Neural cell (in vitro differentiated cells): ENCODE measurements around the gene DCXR. TPM values are rescaled to one million over a fixed set of nuclear protein-coding genes. Genes with fewer than 3 reads are reported as not detected.

ENCODE experiments used
- H2AFZ ChIP-seq: fragments of 200-600, 300-800 bp; sonication (generic), shearing (Covaris generic); 2 replicates; pipeline ENCODE4 v1.6.0; 2014; ENCODE audit warnings: low read depth, mild to moderate bottlenecking, antibody characterized with exemption, low read length, moderate library complexity
- H3F3A ChIP-seq: fragments of 200-600 bp; shearing (Covaris generic); 2 replicates; pipeline ENCODE4 v1.6.1; 2016; ENCODE audit warnings: mild to moderate bottlenecking, moderate library complexity, mixed read lengths, antibody characterized with exemption, low read length; ENCODE audit not compliant: insufficient read depth, poor library complexity, severe bottlenecking
- H3K27ac ChIP-seq: fragments of 200-600, 300-800 bp; sonication (generic), shearing (Covaris generic); 2 replicates; pipeline ENCODE4 v1.5.1; 2014; ENCODE audit warnings: mild to moderate bottlenecking, low read length, moderate library complexity
- H3K27me3 ChIP-seq: fragments of 300-800, 200-600 bp; sonication (generic), shearing (Covaris generic); 2 replicates; pipeline ENCODE4 v1.6.0; 2014; ENCODE audit warnings: mild to moderate bottlenecking, low read depth, low read length, moderate library complexity; ENCODE audit not compliant: insufficient read depth
- H3K36me3 ChIP-seq: fragments of 300-800, 200-600 bp; sonication (generic), shearing (Covaris generic); 2 replicates; pipeline ENCODE4 v1.5.1; 2014; ENCODE audit warnings: mild to moderate bottlenecking, antibody characterized with exemption, low read length, moderate library complexity; ENCODE audit not compliant: insufficient read depth
- H3K4me2 ChIP-seq: fragments of 300-800, 200-600 bp; sonication (generic), shearing (Covaris generic); 2 replicates; pipeline ENCODE4 v1.6.0; 2014; ENCODE audit warnings: mild to moderate bottlenecking, low read length
- H3K4me3 ChIP-seq: fragments of 300-800, 200-600 bp; sonication (generic), shearing (Covaris generic); 2 replicates; pipeline ENCODE4 v1.5.1; 2014; ENCODE audit warnings: mild to moderate bottlenecking, low read length, moderate library complexity
- H3K79me2 ChIP-seq: fragments of 200-600 bp; shearing (Covaris generic); replicated peaks from 2 replicates; pipeline ENCODE4 v1.6.0; 2014; ENCODE audit warnings: mild to moderate bottlenecking, low read length, moderate library complexity; ENCODE audit not compliant: insufficient read depth
- H3K9ac ChIP-seq: fragments of 300-800, 200-600 bp; sonication (generic), shearing (Covaris generic); 2 replicates; pipeline ENCODE4 v1.6.1; 2016; ENCODE audit warnings: mild to moderate bottlenecking, low read length, mixed read lengths
- H3K9me2 ChIP-seq: fragments of 200-600 bp; shearing (Covaris generic); 2 replicates; pipeline ENCODE4 v1.6.1; 2016; ENCODE audit warnings: mild to moderate bottlenecking, low read length, mixed read lengths; ENCODE audit not compliant: insufficient read depth
- H3K9me3 ChIP-seq: fragments of 200-600, 300-800 bp; sonication (generic), shearing (Covaris generic); 2 replicates; pipeline ENCODE4 v1.6.1; 2016; ENCODE audit warnings: mild to moderate bottlenecking, mixed run types, low read length, moderate library complexity, mixed read lengths
- H4K20me1 ChIP-seq: fragments of 200-600 bp; shearing (Covaris generic); 2 replicates; pipeline ENCODE4 v1.6.1; 2016; ENCODE audit warnings: mild to moderate bottlenecking, mixed run types; ENCODE audit not compliant: insufficient read depth
- CTCF ChIP-seq: fragments of 450-650 bp; IDR thresholded peaks from 2 replicates; pipeline ENCODE4 v1.5.1; 2014; ENCODE audit warnings: antibody characterized with exemption, mild to moderate bottlenecking, moderate library complexity; ENCODE audit not compliant: poor library complexity, severe bottlenecking
- EP300 ChIP-seq: fragments of 450-650 bp; conservative IDR thresholded peaks from 2 replicates; pipeline ENCODE4 v1.6.1; 2014; ENCODE audit warnings: antibody characterized with exemption, mild to moderate bottlenecking, moderate library complexity; ENCODE audit not compliant: poor library complexity, severe bottlenecking
- EZH2 ChIP-seq: fragments of 200-600, 300-800 bp; shearing (Covaris generic), sonication (generic); IDR thresholded peaks from 2 replicates; pipeline ENCODE4 v1.6.1; 2014; ENCODE audit warnings: antibody characterized with exemption, low read length, borderline replicate concordance, mild to moderate bottlenecking; ENCODE audit not compliant: insufficient read depth, poor library complexity, severe bottlenecking
- MXI1 ChIP-seq: fragments of 450-650 bp; conservative IDR thresholded peaks from 2 replicates; pipeline ENCODE4 v1.6.1; 2014; ENCODE audit warnings: antibody characterized with exemption, mild to moderate bottlenecking; ENCODE audit not compliant: poor library complexity, severe bottlenecking
- POLR2AphosphoS5 ChIP-seq: IDR thresholded peaks from 2 replicates; pipeline ENCODE4 v1.6.1; 2012
- RAD21 ChIP-seq: fragments of 450-650 bp; conservative IDR thresholded peaks from 2 replicates; pipeline ENCODE4 v1.6.1; 2014; ENCODE audit warnings: antibody characterized with exemption, mild to moderate bottlenecking, moderate library complexity
- SMC3 ChIP-seq: fragments of 450-650 bp; conservative IDR thresholded peaks from 2 replicates; pipeline ENCODE4 v1.6.1; 2014; ENCODE audit warnings: antibody characterized with exemption, mild to moderate bottlenecking, moderate library complexity; ENCODE audit not compliant: poor library complexity
- TAF1 ChIP-seq: IDR thresholded peaks from 2 replicates; pipeline ENCODE4 v1.6.1; 2012; ENCODE audit warnings: low read depth
- polyA plus RNA-seq: library from polyadenylated mRNA; depleted of rRNA; stranded (reverse); fragments of >200 nt; gene quantifications from 2 replicates; pipeline ENCODE4 v1.2.3, GENCODE V29; 2014
- TF ChIP-seq, protein P1 (sequence below): IDR thresholded peaks from 2 replicates; pipeline ENCODE4 v1.6.1; 2012; ENCODE audit warnings: borderline replicate concordance

DCXR gene
- polyA plus RNA-seq, 1 donor from 2014 or later: 129 TPM

GRCh38 chr17:82021107-82021899 is 16.2 kb downstream of the DCXR start:
- peak overlapping the region; percentile 62 for H3K4me2 ChIP-seq
- H3F3A ChIP-seq: no peaks in the 10 kb centered on the region
- H3K36me3 ChIP-seq: no peaks in the 10 kb centered on the region
- no peak overlapping the region for H2AFZ ChIP-seq
- H3K9ac ChIP-seq: peak overlapping the region; percentile 77
- peak overlapping the region; percentile 96 for H3K4me3 ChIP-seq
- H3K27me3 ChIP-seq: no peaks in the 10 kb centered on the region
- H4K20me1 ChIP-seq: no peaks in the 10 kb centered on the region
- H3K9me3 ChIP-seq: no peaks in the 10 kb centered on the region
- H3K27ac ChIP-seq: no peak overlapping the region
- H3K79me2 ChIP-seq: peaks cover 11% of the 10 kb centered on the region
- H3K9me2 ChIP-seq: no peaks in the 10 kb centered on the region
- TF ChIP-seq MXI1 (no peak), RAD21 (peak; percentile 76), POLR2AphosphoS5 (no peak), EZH2 (no peak), EP300 (no peak), SMC3 (peak; percentile 74), TAF1 (no peak), CTCF (peak; percentile 72)
- TF ChIP-seq, protein P1, sequence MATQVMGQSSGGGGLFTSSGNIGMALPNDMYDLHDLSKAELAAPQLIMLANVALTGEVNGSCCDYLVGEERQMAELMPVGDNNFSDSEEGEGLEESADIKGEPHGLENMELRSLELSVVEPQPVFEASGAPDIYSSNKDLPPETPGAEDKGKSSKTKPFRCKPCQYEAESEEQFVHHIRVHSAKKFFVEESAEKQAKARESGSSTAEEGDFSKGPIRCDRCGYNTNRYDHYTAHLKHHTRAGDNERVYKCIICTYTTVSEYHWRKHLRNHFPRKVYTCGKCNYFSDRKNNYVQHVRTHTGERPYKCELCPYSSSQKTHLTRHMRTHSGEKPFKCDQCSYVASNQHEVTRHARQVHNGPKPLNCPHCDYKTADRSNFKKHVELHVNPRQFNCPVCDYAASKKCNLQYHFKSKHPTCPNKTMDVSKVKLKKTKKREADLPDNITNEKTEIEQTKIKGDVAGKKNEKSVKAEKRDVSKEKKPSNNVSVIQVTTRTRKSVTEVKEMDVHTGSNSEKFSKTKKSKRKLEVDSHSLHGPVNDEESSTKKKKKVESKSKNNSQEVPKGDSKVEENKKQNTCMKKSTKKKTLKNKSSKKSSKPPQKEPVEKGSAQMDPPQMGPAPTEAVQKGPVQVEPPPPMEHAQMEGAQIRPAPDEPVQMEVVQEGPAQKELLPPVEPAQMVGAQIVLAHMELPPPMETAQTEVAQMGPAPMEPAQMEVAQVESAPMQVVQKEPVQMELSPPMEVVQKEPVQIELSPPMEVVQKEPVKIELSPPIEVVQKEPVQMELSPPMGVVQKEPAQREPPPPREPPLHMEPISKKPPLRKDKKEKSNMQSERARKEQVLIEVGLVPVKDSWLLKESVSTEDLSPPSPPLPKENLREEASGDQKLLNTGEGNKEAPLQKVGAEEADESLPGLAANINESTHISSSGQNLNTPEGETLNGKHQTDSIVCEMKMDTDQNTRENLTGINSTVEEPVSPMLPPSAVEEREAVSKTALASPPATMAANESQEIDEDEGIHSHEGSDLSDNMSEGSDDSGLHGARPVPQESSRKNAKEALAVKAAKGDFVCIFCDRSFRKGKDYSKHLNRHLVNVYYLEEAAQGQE: no peak

DNA sequence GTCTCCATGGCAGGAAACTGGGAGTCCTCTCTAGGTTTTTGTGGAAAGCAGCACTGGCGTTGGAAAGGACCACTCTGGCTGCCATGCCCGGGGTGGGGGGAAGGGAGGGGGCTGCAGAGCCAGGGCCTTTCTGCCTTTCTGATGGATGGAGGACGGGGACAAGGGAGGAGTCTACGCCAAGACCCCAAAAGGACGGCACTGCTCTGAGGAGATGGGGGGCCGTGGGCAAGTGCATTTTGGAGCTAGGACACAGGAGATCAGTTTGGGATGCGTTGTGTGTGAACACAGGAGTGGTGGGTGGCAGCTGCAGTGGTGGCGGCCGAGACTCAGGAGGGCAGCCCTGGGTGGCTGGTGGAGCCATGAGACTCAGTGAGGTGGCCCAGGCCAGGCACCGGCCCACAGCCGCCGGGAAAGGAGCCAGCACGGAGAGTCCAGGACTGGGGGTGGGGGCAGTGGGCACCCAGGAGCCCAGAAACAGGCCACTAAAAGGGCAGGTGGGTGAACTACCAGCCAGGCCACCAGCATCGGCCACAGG is 16.9 kb downstream of the DCXR start:
- H3K9ac ChIP-seq: no peak overlapping the region
- H3K36me3 ChIP-seq: no peaks in the 10 kb centered on the region
- H3K79me2 ChIP-seq: peaks cover 11% of the 10 kb centered on the region
- no peaks in the 10 kb centered on the region for H3K27me3 ChIP-seq
- H2AFZ ChIP-seq: no peak overlapping the region
- H3F3A ChIP-seq: no peaks in the 10 kb centered on the region
- no peaks in the 10 kb centered on the region for H3K9me3 ChIP-seq
- H3K4me2 ChIP-seq: no peak overlapping the region
- peak overlapping the region; percentile 96 for H3K4me3 ChIP-seq
- TF ChIP-seq TAF1 (no peak), POLR2AphosphoS5 (no peak), CTCF (no peak), EP300 (no peak), RAD21 (no peak), MXI1 (no peak), SMC3 (no peak), EZH2 (no peak)
- TF ChIP-seq, protein P1: no peak
- H4K20me1 ChIP-seq: no peaks in the 10 kb centered on the region
- H3K9me2 ChIP-seq: no peaks in the 10 kb centered on the region
- H3K27ac ChIP-seq: no peak overlapping the region
